H1 (cell line): ENCODE data around the gene TBL1Y. TPM values are rescaled to one million over a fixed set of nuclear protein-coding genes. Genes with fewer than 3 reads are reported as not detected.

Experiments
- CTCF ChIA-PET: fragments of 300-600 bp; sonication (Branson Sonifier 250); formaldehyde crosslinking; loops from one replicate; lab custom pipeline; 2021; ENCODE audit not compliant: partially characterized antibody; lab: Charles Lee
- POLR2A ChIA-PET: fragments of 300-600 bp; sonication (Branson Sonifier 250); formaldehyde crosslinking; loops from one replicate; lab custom pipeline; 2021; ENCODE audit warnings: inconsistent platforms; ENCODE audit not compliant: partially characterized antibody; lab: Charles Lee
- DNase-seq, 2 experiments: peaks; one replicate each; pipeline versions ENCODE4 v3.0.0 to v3.0.0-alpha.2; 2010 to 2022; ENCODE audit warnings: low spot score in 2 of 2, low read depth in 1 of 2, mixed read lengths in 1 of 2
- FAIRE-seq: peaks from 2 replicates; lab custom pipeline; 2011; peaks lifted over from hg19 to GRCh38; lab: Jason Lieb, UNC
- H2AFZ ChIP-seq: 2 replicates; pipeline ENCODE4 v1.8.1; 2012; ENCODE audit warnings: low read length, inconsistent platforms
- H2AK5ac ChIP-seq: 2 replicates; pipeline ENCODE4 v1.6.1; 2013; ENCODE audit warnings: low read depth, low read length
- H2BK120ac ChIP-seq: replicated peaks from 2 replicates; pipeline ENCODE3; 2013; ENCODE audit warnings: low read depth, low read length, inconsistent platforms
- H2BK12ac ChIP-seq: 2 replicates; pipeline ENCODE4 v1.6.1; 2013; ENCODE audit warnings: low read depth, low read length
- H2BK15ac ChIP-seq: 2 replicates; pipeline ENCODE4 v1.6.1; 2013; ENCODE audit warnings: low read length
- H2BK20ac ChIP-seq: 2 replicates; pipeline ENCODE4 v1.6.1; 2013; ENCODE audit warnings: low read length
- H2BK5ac ChIP-seq: 2 replicates; pipeline ENCODE4 v1.6.1; 2013; ENCODE audit warnings: low read depth, low read length
- H3K14ac ChIP-seq: 2 replicates; pipeline ENCODE4 v1.6.1; 2013; ENCODE audit warnings: inconsistent platforms; ENCODE audit not compliant: insufficient read length
- H3K18ac ChIP-seq: 2 replicates; pipeline ENCODE4 v1.6.1; 2013; ENCODE audit warnings: low read length; ENCODE audit errors: extremely low read depth
- H3K23ac ChIP-seq: 2 replicates; pipeline ENCODE4 v1.6.1; 2013; ENCODE audit warnings: inconsistent platforms; ENCODE audit not compliant: insufficient read length
- H3K23me2 ChIP-seq: 2 replicates; pipeline ENCODE4 v1.6.1; 2013; ENCODE audit warnings: low read depth, low read length
- H3K27ac ChIP-seq: 2 replicates; pipeline ENCODE4 v1.6.1; 2011; ENCODE audit warnings: low read depth, low read length, inconsistent platforms
- H3K27me3 ChIP-seq, 4 experiments: replicated peaks in 1 of 4; 1 replicate in 1 of 4; 2 replicates in 3 of 4; pipeline versions ENCODE4 v1.6.1 to v1.8.1; 2011 to 2013; ENCODE audit warnings: low read length in 3 of 4, mild to moderate bottlenecking in 3 of 4, inconsistent platforms in 2 of 4, mixed read lengths in 2 of 4, moderate library complexity in 1 of 4; ENCODE audit not compliant: control insufficient read depth in 3 of 4, insufficient read depth in 3 of 4; ENCODE audit errors: extremely low read depth in 1 of 4
- H3K36me3 ChIP-seq, 4 experiments: 2 replicates each; pipeline versions ENCODE4 v1.6.1 to v1.8.1; 2011 to 2013; ENCODE audit warnings: mild to moderate bottlenecking in 4 of 4, low read length in 3 of 4, moderate library complexity in 2 of 4, control low read depth in 1 of 4, inconsistent platforms in 1 of 4; ENCODE audit not compliant: insufficient read depth in 4 of 4, control insufficient read depth in 2 of 4
- H3K4ac ChIP-seq: replicated peaks from 2 replicates; pipeline ENCODE3; 2013; ENCODE audit warnings: low read length, low read depth, mixed read lengths, inconsistent platforms; ENCODE audit not compliant: insufficient read length
- H3K4me1 ChIP-seq, 4 experiments: replicated peaks in 1 of 4; 1 replicate in 1 of 4; 2 replicates in 3 of 4; pipeline versions ENCODE4 v1.6.1 to v1.8.1; 2011 to 2013; ENCODE audit warnings: low read length in 3 of 4, inconsistent platforms in 2 of 4, mixed read lengths in 1 of 4; ENCODE audit not compliant: insufficient read depth in 4 of 4, control insufficient read depth in 3 of 4
- H3K4me2 ChIP-seq, 2 experiments: 2 replicates each; pipeline versions ENCODE4 v1.6.1 to v1.8.1; 2011 to 2013; ENCODE audit warnings: low read depth in 2 of 2, low read length in 2 of 2, control low read depth in 1 of 2, inconsistent platforms in 1 of 2, mild to moderate bottlenecking in 1 of 2; ENCODE audit not compliant: insufficient read depth in 1 of 2
- H3K4me3 ChIP-seq, 4 experiments: fragments of 200-600, 300-600 bp in 1 of 4; sonication (generic), shearing (Covaris generic), sonication (Bioruptor Twin) in 1 of 4; 2 replicates each; pipeline versions ENCODE4 v1.5.1 to v1.8.1; 2011 to 2016; ENCODE audit warnings: low read length in 4 of 4, low read depth in 3 of 4, control low read depth in 2 of 4, inconsistent platforms in 2 of 4, mild to moderate bottlenecking in 2 of 4, mixed read lengths in 1 of 4, moderate library complexity in 1 of 4; ENCODE audit not compliant: insufficient read depth in 2 of 4; ENCODE audit errors: extremely low read depth in 1 of 4
- H3K56ac ChIP-seq: replicated peaks from 2 replicates; pipeline ENCODE3; 2013; ENCODE audit warnings: low read depth, mild to moderate bottlenecking, mixed read lengths, low read length, inconsistent platforms; ENCODE audit not compliant: insufficient read length
- H3K79me1 ChIP-seq: 2 replicates; pipeline ENCODE4 v1.6.1; 2013; ENCODE audit warnings: low read depth, low read length, control low read depth
- H3K79me2 ChIP-seq, 2 experiments: 2 replicates each; pipeline versions ENCODE4 v1.6.1 to v1.8.1; 2012 to 2013; ENCODE audit warnings: low read length in 2 of 2, mild to moderate bottlenecking in 2 of 2, inconsistent platforms in 1 of 2; ENCODE audit not compliant: insufficient read depth in 2 of 2, control insufficient read depth in 1 of 2
- H3K9ac ChIP-seq, 4 experiments: replicated peaks in 1 of 4; 1 replicate in 1 of 4; 2 replicates in 3 of 4; pipeline versions ENCODE4 v1.6.1 to v1.8.1; 2011 to 2013; ENCODE audit warnings: low read depth in 3 of 4, low read length in 3 of 4, control low read depth in 2 of 4, mild to moderate bottlenecking in 2 of 4, moderate library complexity in 2 of 4, inconsistent platforms in 1 of 4; ENCODE audit errors: extremely low read depth in 1 of 4
- H3K9me3 ChIP-seq, 2 experiments: 2 replicates each; pipeline versions ENCODE4 v1.6.1 to v1.8.1; 2012 to 2013; ENCODE audit warnings: mild to moderate bottlenecking in 2 of 2, moderate library complexity in 2 of 2, control low read depth in 1 of 2, inconsistent platforms in 1 of 2, low read depth in 1 of 2, low read length in 1 of 2, mixed read lengths in 1 of 2; ENCODE audit not compliant: insufficient read depth in 2 of 2
- H4K20me1 ChIP-seq, 2 experiments: replicated peaks in 1 of 2; 2 replicates each; pipeline versions ENCODE3 to v1.8.1; 2011 to 2013; ENCODE audit warnings: inconsistent platforms in 2 of 2, low read length in 2 of 2, mild to moderate bottlenecking in 1 of 2; ENCODE audit not compliant: insufficient read depth in 2 of 2, control insufficient read depth in 1 of 2
- H4K5ac ChIP-seq: 2 replicates; pipeline ENCODE4 v1.6.1; 2013; ENCODE audit warnings: low read length, low read depth, mixed read lengths, inconsistent platforms; ENCODE audit not compliant: insufficient read length
- H4K8ac ChIP-seq: 2 replicates; pipeline ENCODE4 v1.8.0; 2013; ENCODE audit warnings: mild to moderate bottlenecking, moderate library complexity, low read length, inconsistent platforms; ENCODE audit not compliant: insufficient read depth; ENCODE audit errors: extremely low read depth
- H4K91ac ChIP-seq: replicated peaks from 2 replicates; pipeline ENCODE3; 2013; ENCODE audit warnings: low read length, mixed read lengths, inconsistent platforms; ENCODE audit not compliant: insufficient read length
- ATF2 ChIP-seq: IDR thresholded peaks from 2 replicates; pipeline ENCODE4 v1.6.1; 2012; ENCODE audit warnings: low read length, inconsistent platforms
- JUND ChIP-seq: IDR thresholded peaks from 2 replicates; pipeline ENCODE4 v1.6.1; 2011; ENCODE audit warnings: mild to moderate bottlenecking, improper control_type of control experiment, low read length
- KDM1A ChIP-seq: fragments of 200-600, 300-600 bp; sonication (generic); IDR thresholded peaks from 2 replicates; pipeline ENCODE4 v1.7.1; 2016; ENCODE audit warnings: mild to moderate bottlenecking, low read length, borderline replicate concordance
- PHF8 ChIP-seq: fragments of 200-600 bp; sonication (generic); conservative IDR thresholded peaks from 2 replicates; pipeline ENCODE4 v1.7.1; 2012; ENCODE audit warnings: low read depth, mild to moderate bottlenecking, inconsistent platforms, low read length, moderate library complexity
- RNF2 ChIP-seq: fragments of 200-900, 300-1000 bp; sonication (generic); IDR thresholded peaks from 2 replicates; pipeline ENCODE4 v1.7.1; 2016; ENCODE audit warnings: borderline replicate concordance, low read depth, mild to moderate bottlenecking, antibody characterized with exemption, low read length; ENCODE audit not compliant: poor library complexity, severe bottlenecking; ENCODE audit errors: missing control alignments
- SIX5 ChIP-seq: IDR thresholded peaks from 2 replicates; pipeline ENCODE4 v1.6.1; 2011; ENCODE audit warnings: mild to moderate bottlenecking, low read depth, low read length
- TAF7 ChIP-seq: optimal IDR thresholded peaks from 2 replicates; pipeline ENCODE3; 2011; ENCODE audit warnings: low read depth, mild to moderate bottlenecking, inconsistent platforms, low read length, moderate library complexity, borderline replicate concordance
- ZNF274 ChIP-seq: IDR thresholded peaks from 2 replicates; pipeline ENCODE4 v1.7.0; 2012; ENCODE audit warnings: low read length, borderline replicate concordance; ENCODE audit errors: extremely low read depth
- WGBS, 2 experiments: shearing (Covaris generic) in 1 of 2; methylation state at CpG; one replicate each; pipeline versions ENCODE4 v1.1.6 to v1.1.7; 2013 to 2015; ENCODE audit warnings: low lambda C conversion rate in 2 of 2, mixed read lengths in 2 of 2, inconsistent platforms in 1 of 2, low coverage in 1 of 2, missing lambda C conversion rate in 1 of 2; ENCODE audit not compliant: insufficient replicate concordance in 2 of 2, insufficient coverage in 1 of 2, insufficient read length in 1 of 2; ENCODE audit errors: extremely low coverage in 1 of 2, missing lambda C conversion rate in 1 of 2; 5-methylcytosine and 5-hydroxymethylcytosine counted together
- polyA plus RNA-seq, 7 experiments: library from polyadenylated mRNA; depleted of rRNA in 3 of 7; stranded (reverse) in 5 of 7; unstranded in 2 of 7; fragments of >200 nt in 5 of 7; fragments of 200-250 nt in 2 of 7; gene quantifications; 1 replicate in 5 of 7; 2 replicates in 1 of 7; 4 replicates in 1 of 7; pipeline versions ENCODE4 v1.2.1 to v1.2.3, GENCODE V29; 2011 to 2013; ENCODE audit warnings: missing spikeins in 2 of 7, mixed read lengths in 2 of 7
- total RNA-seq: library from RNA; stranded (reverse); fragmentation: NEBNext Ultra II Directional; extraction: Animal tissue kit (Norgen Biotek cat#: 25700); gene quantifications from 2 replicates; pipeline ENCODE4 v1.2.1, GENCODE V29; 2021

The TBL1Y gene
- total and polyA plus RNA-seq, 2 of the 8 experiments (the other 6 are each of a cell fraction or from before 2014, with no cell fraction given), result 2.5 to 4.2 TPM

- no peak overlapping the region for H3K14ac ChIP-seq
- H3K4me2 ChIP-seq, result no peak overlapping the region
- no peak overlapping the region for H3K56ac ChIP-seq
- no peak overlapping the region for H2BK15ac ChIP-seq
- no peak overlapping the region for H4K91ac ChIP-seq
- DNase-seq (no peak), FAIRE-seq (no peak)
- H4K20me1 ChIP-seq, result no peaks in the 10 kb centered on the region
- H3K18ac ChIP-seq, result no peak overlapping the region
- no peak overlapping the region for H4K8ac ChIP-seq
- ChIA-PET CTCF (no interaction called here), POLR2A (no interaction called here)
- 100% methylated on average over 1 of the region's 1 CpG; no CpG with 5 or more reads in 1 of the 2 experiments for WGBS, 2 experiments
- no peak overlapping the region for H3K4ac ChIP-seq
- H3K23ac ChIP-seq, result no peak overlapping the region
- H3K36me3 ChIP-seq, result no peaks in the 10 kb centered on the region
- H3K4me3 ChIP-seq, result no peak overlapping the region
- no peak overlapping the region for H2BK5ac ChIP-seq
- no peaks in the 10 kb centered on the region for H3K27me3 ChIP-seq
- no peak overlapping the region for H2BK12ac ChIP-seq
- no peak overlapping the region for H2BK120ac ChIP-seq
- no peak overlapping the region for H2AFZ ChIP-seq
- no peak overlapping the region for H3K9ac ChIP-seq
- H3K27ac ChIP-seq, result no peak overlapping the region
- H3K23me2 ChIP-seq, result no peaks in the 10 kb centered on the region
- no peak for TF ChIP-seq SIX5
- no peak for TF ChIP-seq ZNF274
- no peak for TF ChIP-seq JUND
- TF ChIP-seq ATF2, result no peak
- no peak for TF ChIP-seq PHF8
- TF ChIP-seq RNF2, result no peak
- TF ChIP-seq KDM1A, result no peak
- TF ChIP-seq TAF7, result no peak
- no peaks in the 10 kb centered on the region for H3K9me3 ChIP-seq
- no peaks in the 10 kb centered on the region for H3K79me2 ChIP-seq
- no peak overlapping the region for H4K5ac ChIP-seq
- H3K4me1 ChIP-seq, result no peaks in the 10 kb centered on the region
- H2AK5ac ChIP-seq, result no peak overlapping the region
- H3K79me1 ChIP-seq, result no peaks in the 10 kb centered on the region
- H2BK20ac ChIP-seq, result no peak overlapping the region
Observed at GRCh38 chrY:6997503-6998066, 87.1 kb downstream of the TBL1Y start.
